AG04450 (cell line): ENCODE results near the gene NUP214. TPM values are rescaled to one million over a fixed set of nuclear protein-coding genes. Genes with fewer than 3 reads are reported as not detected.
"Not testable (repeated sequence)": the region's sequence is repeated elsewhere in the genome, so short reads cannot be mapped to it uniquely, and the experiment has no call there.

Source experiments
- CTCF ChIA-PET: fragments of 300-600, 350-600 bp; formaldehyde crosslinking; extraction: SDS; loops from one replicate; lab custom pipeline; 2022; ENCODE audit warnings: antibody characterized with exemption, inconsistent platforms; lab: Charles Lee
- POLR2A ChIA-PET: fragments of 350-600 bp; formaldehyde crosslinking; extraction: SDS; loops from one replicate; lab custom pipeline; 2021; ENCODE audit warnings: antibody characterized with exemption, inconsistent platforms; lab: Yijun Ruan, JAX
- DNase-seq: peaks from one replicate; pipeline ENCODE4 v3.0.0-alpha.2; 2011; ENCODE audit warnings: low read depth, low spot score
- H3K27ac ChIP-seq: one replicate; pipeline ENCODE4 v1.5.1; 2012; ENCODE audit warnings: low read depth, low read length, control low read depth
- H3K27me3 ChIP-seq: one replicate; pipeline ENCODE4 v1.6.0; 2012; ENCODE audit warnings: low read length; ENCODE audit not compliant: control insufficient read depth, insufficient read depth
- H3K4me3 ChIP-seq: 2 replicates; pipeline ENCODE4 v1.5.1; 2011; ENCODE audit warnings: mild to moderate bottlenecking, low read depth, low read length, control low read depth
- H3K9me3 ChIP-seq: 2 replicates; pipeline ENCODE4 v1.5.1; 2012; ENCODE audit warnings: low read length; ENCODE audit not compliant: control insufficient read depth, insufficient read depth
- polyA plus RNA-seq: library from polyadenylated mRNA; depleted of rRNA; stranded (reverse); fragments of >200 nt; gene quantifications from 2 replicates; pipeline ENCODE4 v1.2.3, GENCODE V29; 2011
- TF ChIP-seq, protein P1 (sequence below): IDR thresholded peaks from 2 replicates; pipeline ENCODE4 v1.5.1; 2011; ENCODE audit warnings: low read depth, low read length, control low read depth, inconsistent platforms

NUP214 gene
- polyA plus RNA-seq, 1 experiment = 7.9 TPM

- POLR2A ChIA-PET = interaction anchor here (0.6 to 0.7 kb wide), 2 partner anchors 156 to 697 kb away, joined by 4 to 6 read pairs; no protein-coding TSS in a partner anchor
- DNase-seq = no peak
These were observed 141.2 kb downstream of the NUP214 start for GRCh38 chr9:131266266-131267229.

DNA sequence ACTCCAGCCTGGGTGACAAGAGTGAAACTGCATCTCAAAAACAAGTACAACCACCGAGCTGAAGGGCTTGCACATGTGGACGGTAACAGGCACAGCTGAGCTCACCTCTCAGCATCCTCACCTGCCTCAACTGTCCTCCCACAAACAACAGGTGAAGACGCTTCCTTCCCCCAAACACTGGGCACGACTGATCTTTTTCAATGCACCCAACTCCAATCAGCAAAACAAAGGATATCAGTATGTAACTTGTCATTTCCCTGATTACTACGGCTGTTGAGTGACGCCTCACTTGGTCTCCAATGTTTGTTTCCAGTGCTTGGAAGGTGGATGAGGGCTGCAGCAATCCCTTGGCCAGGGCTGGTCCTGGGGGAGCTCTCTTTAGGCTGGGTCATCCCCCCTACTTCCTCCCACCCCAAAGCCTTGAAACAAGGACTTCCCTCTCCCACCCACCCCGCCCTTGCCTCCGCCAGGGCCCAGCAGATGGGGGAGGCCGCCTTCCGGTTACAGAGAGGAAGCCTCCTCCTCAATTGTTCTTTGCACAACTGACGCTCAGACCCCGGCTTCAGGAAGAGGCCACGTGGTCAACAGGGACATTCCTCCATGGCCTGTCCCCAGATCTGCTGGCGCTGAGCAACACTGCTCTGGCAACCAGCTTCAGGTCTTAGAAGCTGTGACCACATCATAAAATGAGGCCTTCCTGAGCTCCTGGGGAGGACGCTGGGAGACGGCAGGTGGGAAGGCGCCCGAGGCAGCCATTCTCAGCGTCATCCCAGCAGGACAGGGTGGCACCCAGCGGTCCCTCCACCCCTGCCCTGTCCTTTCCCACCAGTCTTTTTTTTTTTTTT is 145.0 kb downstream of the NUP214 start:
- TF ChIP-seq, protein P1, sequence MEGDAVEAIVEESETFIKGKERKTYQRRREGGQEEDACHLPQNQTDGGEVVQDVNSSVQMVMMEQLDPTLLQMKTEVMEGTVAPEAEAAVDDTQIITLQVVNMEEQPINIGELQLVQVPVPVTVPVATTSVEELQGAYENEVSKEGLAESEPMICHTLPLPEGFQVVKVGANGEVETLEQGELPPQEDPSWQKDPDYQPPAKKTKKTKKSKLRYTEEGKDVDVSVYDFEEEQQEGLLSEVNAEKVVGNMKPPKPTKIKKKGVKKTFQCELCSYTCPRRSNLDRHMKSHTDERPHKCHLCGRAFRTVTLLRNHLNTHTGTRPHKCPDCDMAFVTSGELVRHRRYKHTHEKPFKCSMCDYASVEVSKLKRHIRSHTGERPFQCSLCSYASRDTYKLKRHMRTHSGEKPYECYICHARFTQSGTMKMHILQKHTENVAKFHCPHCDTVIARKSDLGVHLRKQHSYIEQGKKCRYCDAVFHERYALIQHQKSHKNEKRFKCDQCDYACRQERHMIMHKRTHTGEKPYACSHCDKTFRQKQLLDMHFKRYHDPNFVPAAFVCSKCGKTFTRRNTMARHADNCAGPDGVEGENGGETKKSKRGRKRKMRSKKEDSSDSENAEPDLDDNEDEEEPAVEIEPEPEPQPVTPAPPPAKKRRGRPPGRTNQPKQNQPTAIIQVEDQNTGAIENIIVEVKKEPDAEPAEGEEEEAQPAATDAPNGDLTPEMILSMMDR = no peak
- POLR2A ChIA-PET = no interaction called here
- no peak for DNase-seq
- peaks cover 18% of the 10 kb centered on the region for H3K27me3 ChIP-seq
- H3K4me3 ChIP-seq = no peak overlapping the region
- CTCF ChIA-PET = interaction anchor here (0.7 kb wide), 1 partner anchor 55 kb away, joined by 12 read pairs; no protein-coding TSS in a partner anchor
- H3K9me3 ChIP-seq = no peaks in the 10 kb centered on the region; the same call in 1 of the 2 replicates
- no peak overlapping the region for H3K27ac ChIP-seq

More at GRCh38 chr9:131266266-131267229, 141.2 kb downstream of the NUP214 start:
- H3K9me3 ChIP-seq = no peaks in the 10 kb centered on the region; the same call in 1 of the 2 replicates
- TF ChIP-seq, protein P1 = no peak
- H3K27me3 ChIP-seq = peaks cover 3% of the 10 kb centered on the region
- CTCF ChIA-PET = no interaction called here
- H3K4me3 ChIP-seq = no peak overlapping the region
- no peak overlapping the region for H3K27ac ChIP-seq

GRCh38 chr9:131271016-131271273 is 145.6 kb downstream of the NUP214 start:
- CTCF ChIA-PET = interaction anchor here (0.7 kb wide), 1 partner anchor 56 kb away, joined by 12 read pairs; no protein-coding TSS in a partner anchor
- H3K9me3 ChIP-seq, POLR2A ChIA-PET, H3K27ac ChIP-seq, DNase-seq, H3K4me3 ChIP-seq: not testable (repeated sequence)
- peaks cover 23% of the 10 kb centered on the region for H3K27me3 ChIP-seq

GRCh38 chr9:131271506-131271931 is 146.1 kb downstream of the NUP214 start:
- Histone ChIP-seq H3K27me3 (peaks cover 28% of the 10 kb centered on the region), H3K9me3 (no peaks in the 10 kb centered on the region; the same call in 1 of the 2 replicates), H3K4me3 (no peak overlapping the region), H3K27ac (no peak overlapping the region)
- ChIA-PET CTCF (no interaction called here), POLR2A (no interaction called here)
- no peak for DNase-seq
- TF ChIP-seq, protein P1 = no peak

DNA sequence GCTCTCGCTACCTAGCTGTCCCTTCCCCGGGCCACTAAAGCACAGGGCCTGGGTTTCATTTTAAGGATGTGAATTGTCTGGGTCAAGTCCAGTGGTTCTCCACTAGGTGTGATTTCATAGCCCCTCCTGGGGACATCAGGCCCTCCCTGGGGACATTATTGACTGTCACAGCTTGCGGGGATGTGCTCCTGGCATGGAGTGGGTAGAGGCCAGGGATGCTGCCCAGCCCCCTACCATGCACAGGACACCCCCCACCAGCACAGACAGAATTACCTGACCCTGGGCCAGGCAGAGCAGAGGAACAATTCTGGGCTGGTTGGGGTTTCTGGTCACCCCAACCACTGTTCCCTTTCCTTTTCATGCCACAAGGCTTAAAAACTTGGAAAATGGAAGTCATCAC is 146.8 kb downstream of the NUP214 start:
- H3K27me3 ChIP-seq = peaks cover 28% of the 10 kb centered on the region
- H3K27ac ChIP-seq = no peak overlapping the region
- ChIA-PET POLR2A (no interaction called here), CTCF (no interaction called here)
- TF ChIP-seq, protein P1 = no peak
- DNase-seq = no peak
- no peak overlapping the region for H3K4me3 ChIP-seq
- H3K9me3 ChIP-seq = no peaks in the 10 kb centered on the region; the same call in 1 of the 2 replicates
